Liver (tissue), 9 donors: ENCODE data around the gene CCDC91. TPM values are rescaled to one million over a fixed set of nuclear protein-coding genes. Genes with fewer than 3 reads are reported as not detected.

Experiments
- DNase-seq: peaks from one replicate; pipeline ENCODE4 v3.0.0-alpha.2; 2017; ENCODE audit warnings: low spot score
- H3K27ac ChIP-seq, 2 donors: one replicate each; pipeline ENCODE4 v1.7.0; 2013; ENCODE audit warnings: inconsistent platforms in 2 of 2, low read length in 2 of 2, control low read depth in 1 of 2, low read depth in 1 of 2, mild to moderate bottlenecking in 1 of 2
- H3K27me3 ChIP-seq, 4 donors: one replicate each; pipeline versions ENCODE4 v1.6.1 to v1.7.0; 2013; ENCODE audit warnings: low read length in 3 of 4, inconsistent platforms in 1 of 4, mild to moderate bottlenecking in 1 of 4, moderate library complexity in 1 of 4; ENCODE audit not compliant: control insufficient read depth in 4 of 4, insufficient read depth in 4 of 4
- H3K36me3 ChIP-seq, 4 donors: one replicate each; pipeline versions ENCODE4 v1.6.1 to v1.7.0; 2013; ENCODE audit warnings: low read length in 3 of 4, mild to moderate bottlenecking in 3 of 4, low read depth in 1 of 4, moderate library complexity in 1 of 4; ENCODE audit not compliant: control insufficient read depth in 4 of 4, insufficient read depth in 3 of 4
- H3K4me1 ChIP-seq, 4 donors: one replicate each; pipeline versions ENCODE4 v1.6.1 to v1.7.0; 2013; ENCODE audit warnings: low read length in 3 of 4, mild to moderate bottlenecking in 3 of 4, moderate library complexity in 1 of 4; ENCODE audit not compliant: control insufficient read depth in 4 of 4, insufficient read depth in 4 of 4
- H3K4me3 ChIP-seq, 3 donors: one replicate each; pipeline versions ENCODE4 v1.6.1 to v1.7.0; 2013; ENCODE audit warnings: low read length in 3 of 3, control low read depth in 1 of 3, low read depth in 1 of 3, mild to moderate bottlenecking in 1 of 3
- H3K9ac ChIP-seq, 2 donors: one replicate each; pipeline ENCODE4 v1.7.0; 2013; ENCODE audit warnings: low read length in 2 of 2, mild to moderate bottlenecking in 2 of 2, moderate library complexity in 2 of 2, control low read depth in 1 of 2, low read depth in 1 of 2
- H3K9me3 ChIP-seq, 4 donors: one replicate each; pipeline versions ENCODE4 v1.6.1 to v1.7.0; 2013; ENCODE audit warnings: low read length in 3 of 4; ENCODE audit not compliant: control insufficient read depth in 4 of 4
- EGR1 ChIP-seq, 2 donors: IDR thresholded peaks; 2 replicates each; pipeline ENCODE4 v1.6.1; 2016 to 2018; ENCODE audit warnings: antibody characterized with exemption in 2 of 2, low read depth in 2 of 2
- FOXA1 ChIP-seq: IDR thresholded peaks from 2 replicates; pipeline ENCODE4 v1.6.1; 2016; ENCODE audit warnings: antibody characterized with exemption
- FOXA2 ChIP-seq: IDR thresholded peaks from 2 replicates; pipeline ENCODE4 v1.6.1; 2016; ENCODE audit warnings: antibody characterized with exemption
- HNF4G ChIP-seq: IDR thresholded peaks from 2 replicates; pipeline ENCODE4 v1.6.1; 2016; ENCODE audit warnings: antibody characterized with exemption
- MAX ChIP-seq: IDR thresholded peaks from 2 replicates; pipeline ENCODE4 v1.6.1; 2016; ENCODE audit warnings: antibody characterized with exemption
- NR2F2 ChIP-seq: IDR thresholded peaks from 2 replicates; pipeline ENCODE4 v1.6.1; 2016; ENCODE audit warnings: antibody characterized with exemption
- RAD21 ChIP-seq, 2 donors: IDR thresholded peaks; 2 replicates each; pipeline ENCODE4 v1.6.1; 2016; ENCODE audit warnings: antibody characterized with exemption in 2 of 2, mild to moderate bottlenecking in 2 of 2
- REST ChIP-seq: IDR thresholded peaks from 2 replicates; pipeline ENCODE4 v1.6.1; 2016; ENCODE audit warnings: antibody characterized with exemption, mild to moderate bottlenecking
- TAF1 ChIP-seq: conservative IDR thresholded peaks from 2 replicates; pipeline ENCODE4 v1.6.1; 2016; ENCODE audit warnings: antibody characterized with exemption, mild to moderate bottlenecking
- ZBTB33 ChIP-seq: IDR thresholded peaks from 2 replicates; pipeline ENCODE4 v1.6.1; 2016; ENCODE audit warnings: antibody characterized with exemption
- WGBS: extraction: QIAGEN DNeasy Blood & Tissue Kit; methylation state at CpG from one replicate; pipeline ENCODE4 v1.1.7; 2013; 5-methylcytosine and 5-hydroxymethylcytosine counted together
- polyA plus RNA-seq, 2 donors: library from polyadenylated mRNA; stranded (reverse) in 1 of 2; unstranded in 1 of 2; fragments of 200-250 nt in 1 of 2; fragments of >200 nt in 1 of 2; fragmentation: Nextera tagmentation in 1 of 2; extraction: Ambion mirVana in 1 of 2; gene quantifications; one replicate each; pipeline versions ENCODE4 v1.2.1 to v1.2.3, GENCODE V29; 2013 to 2015
- total RNA-seq, 2 donors: library from RNA; depleted of rRNA; stranded (reverse); fragments of >200 nt; gene quantifications; one replicate each; pipeline ENCODE4 v1.2.3, GENCODE V29; 2014
- donor health status: healthy.
- donor health status: healthy.
- donor health status: healthy.
- donor health status: healthy.
- donor health status: healthy.

Gene CCDC91
- total and polyA plus RNA-seq, 4 donors = 8.4 to 29.0 (median 15.1) TPM

GRCh38 chr12:28247806-28248205, 57.5 kb downstream of the CCDC91 start:
- Histone ChIP-seq H3K9ac (no peak overlapping the region), H3K27me3 (no peaks in the 10 kb centered on the region), H3K27ac (no peak overlapping the region), H3K9me3 (no peaks in the 10 kb centered on the region), H3K36me3 (no peaks in the 10 kb centered on the region), H3K4me3 (no peak overlapping the region), H3K4me1 (no peaks in the 10 kb centered on the region)
- 83% methylated on average over 7 of the region's 7 CpGs for WGBS
- no peak for DNase-seq
- no peak for TF ChIP-seq REST
- TF ChIP-seq NR2F2 = no peak
- TF ChIP-seq FOXA2 = no peak
- TF ChIP-seq TAF1 = no peak

GRCh38 chr12:28248555-28249145, 58.4 kb downstream of the CCDC91 start:
- no peak for DNase-seq
- Histone ChIP-seq H3K9ac (no peak overlapping the region), H3K27ac (no peak overlapping the region), H3K4me3 (no peak overlapping the region), H3K36me3 (no peaks in the 10 kb centered on the region), H3K9me3 (no peaks in the 10 kb centered on the region), H3K4me1 (no peaks in the 10 kb centered on the region), H3K27me3 (no peaks in the 10 kb centered on the region)
- TF ChIP-seq RAD21 (IDR thresholded peaks at IDR 0.05) (no peak), HNF4G (no peak), FOXA1 (no peak), MAX (no peak), REST (no peak), EGR1 (IDR thresholded peaks at IDR 0.05; ENCODE audit: low read depth in 2 of 2) (no peak), ZBTB33 (no peak), FOXA2 (no peak)
